ENCODE results near the gene GFER. TPM values are rescaled to one million over a fixed set of nuclear protein-coding genes. Genes with fewer than 3 reads are reported as not detected.

GFER gene
- total RNA-seq, 2 donors from 2014 or later: 40.3 to 45.5 TPM

DNA sequence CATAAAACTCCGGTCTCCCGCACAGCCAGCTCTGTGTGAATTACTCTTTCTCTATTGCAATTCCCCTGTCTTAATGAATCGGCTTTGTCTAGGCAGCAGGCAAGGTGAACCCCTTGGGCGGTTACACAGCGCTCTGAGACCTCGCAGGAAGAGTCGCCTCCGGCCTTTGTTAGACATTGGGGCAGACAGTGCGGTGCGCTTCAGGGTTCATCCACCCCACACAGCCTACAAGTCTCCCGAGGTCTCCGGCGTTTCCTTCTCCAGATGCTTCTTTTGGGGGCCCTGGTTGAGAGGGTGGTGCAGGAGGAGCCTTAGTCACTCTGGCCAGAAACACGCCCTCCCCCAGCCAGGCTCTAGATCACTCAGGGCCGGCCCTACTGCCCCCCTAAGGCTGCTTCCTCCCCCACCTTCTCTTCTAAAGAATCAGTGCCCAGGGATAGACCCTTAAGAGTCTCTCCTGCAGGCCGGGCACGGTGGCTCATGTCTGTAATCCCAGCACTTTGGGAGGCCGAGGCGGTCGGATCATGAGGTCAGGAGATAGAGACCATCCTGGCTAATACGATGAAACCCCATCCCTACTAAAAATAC lies 39.3 kb upstream of the GFER start:
- Histone ChIP-seq H3K4me1 (ENCODE audit: control insufficient read depth, insufficient read depth, low read length) (no peaks in the 10 kb centered on the region), H3K27ac (ENCODE audit: low read depth, low read length) (no peak overlapping the region), H3K9ac (ENCODE audit: extremely low read depth, low read length, poor library complexity, severe bottlenecking) (no peak overlapping the region), H3K27me3 (ENCODE audit: control insufficient read depth, insufficient read depth, low read length, poor library complexity, severe bottlenecking) (no peaks in the 10 kb centered on the region), H3K4me3 (ENCODE audit: low read length) (no peak overlapping the region), H3K36me3 (ENCODE audit: control insufficient read depth, insufficient read depth, low read length) (no peaks in the 10 kb centered on the region), H3K9me3 (ENCODE audit: control insufficient read depth, low read length) (no peaks in the 10 kb centered on the region)
- H3K27me3 Mint-ChIP-seq (ENCODE audit: insufficient read depth): peaks cover 10% of the 10 kb centered on the region
- no peak overlapping the region for H3K4me3 Mint-ChIP-seq
- H3K36me3 Mint-ChIP-seq (ENCODE audit: low read depth): no peaks in the 10 kb centered on the region
- no peak for DNase-seq
- 94 to 99% methylated on average over 10 to 18 of the region's 21 CpGs for WGBS, 2 experiments (ENCODE audit: insufficient coverage in 1 of 2, insufficient read length in 1 of 2)
- TF ChIP-seq, protein P1, sequence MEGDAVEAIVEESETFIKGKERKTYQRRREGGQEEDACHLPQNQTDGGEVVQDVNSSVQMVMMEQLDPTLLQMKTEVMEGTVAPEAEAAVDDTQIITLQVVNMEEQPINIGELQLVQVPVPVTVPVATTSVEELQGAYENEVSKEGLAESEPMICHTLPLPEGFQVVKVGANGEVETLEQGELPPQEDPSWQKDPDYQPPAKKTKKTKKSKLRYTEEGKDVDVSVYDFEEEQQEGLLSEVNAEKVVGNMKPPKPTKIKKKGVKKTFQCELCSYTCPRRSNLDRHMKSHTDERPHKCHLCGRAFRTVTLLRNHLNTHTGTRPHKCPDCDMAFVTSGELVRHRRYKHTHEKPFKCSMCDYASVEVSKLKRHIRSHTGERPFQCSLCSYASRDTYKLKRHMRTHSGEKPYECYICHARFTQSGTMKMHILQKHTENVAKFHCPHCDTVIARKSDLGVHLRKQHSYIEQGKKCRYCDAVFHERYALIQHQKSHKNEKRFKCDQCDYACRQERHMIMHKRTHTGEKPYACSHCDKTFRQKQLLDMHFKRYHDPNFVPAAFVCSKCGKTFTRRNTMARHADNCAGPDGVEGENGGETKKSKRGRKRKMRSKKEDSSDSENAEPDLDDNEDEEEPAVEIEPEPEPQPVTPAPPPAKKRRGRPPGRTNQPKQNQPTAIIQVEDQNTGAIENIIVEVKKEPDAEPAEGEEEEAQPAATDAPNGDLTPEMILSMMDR (conservative IDR thresholded peaks at IDR 0.05): no peak
- no peaks in the 10 kb centered on the region for H3K9me3 Mint-ChIP-seq
- H3K4me1 Mint-ChIP-seq: peaks cover 3% of the 10 kb centered on the region
- H3K27ac Mint-ChIP-seq: no peak overlapping the region

- WGBS, 2 experiments (ENCODE audit: insufficient coverage in 1 of 2, insufficient read length in 1 of 2): 92 to 94% methylated on average over 14 to 19 of the region's 19 CpGs
- TF ChIP-seq, protein P1 (conservative IDR thresholded peaks at IDR 0.05): no peak
- no peaks in the 10 kb centered on the region for H3K36me3 ChIP-seq (ENCODE audit: control insufficient read depth, insufficient read depth, low read length)
- no peaks in the 10 kb centered on the region for H3K9me3 Mint-ChIP-seq
- peaks cover 10% of the 10 kb centered on the region for H3K27me3 Mint-ChIP-seq (ENCODE audit: insufficient read depth)
- no peak overlapping the region for H3K4me3 Mint-ChIP-seq
- no peaks in the 10 kb centered on the region for H3K4me1 ChIP-seq (ENCODE audit: control insufficient read depth, insufficient read depth, low read length)
- no peaks in the 10 kb centered on the region for H3K36me3 Mint-ChIP-seq (ENCODE audit: low read depth)
- H3K4me3 ChIP-seq (ENCODE audit: low read length): no peak overlapping the region
- no peaks in the 10 kb centered on the region for H3K27me3 ChIP-seq (ENCODE audit: control insufficient read depth, insufficient read depth, low read length, poor library complexity, severe bottlenecking)
- no peaks in the 10 kb centered on the region for H3K9me3 ChIP-seq (ENCODE audit: control insufficient read depth, low read length)
- peak; percentile 34 for DNase-seq
- H3K4me1 Mint-ChIP-seq: peaks cover 3% of the 10 kb centered on the region
- H3K9ac ChIP-seq (ENCODE audit: extremely low read depth, low read length, poor library complexity, severe bottlenecking): no peak overlapping the region
- H3K27ac Mint-ChIP-seq: no peak overlapping the region
- H3K27ac ChIP-seq (ENCODE audit: low read depth, low read length): no peak overlapping the region
Measured at GRCh38 chr16:1945559-1946391, 38.2 kb upstream of the GFER start.

DNA sequence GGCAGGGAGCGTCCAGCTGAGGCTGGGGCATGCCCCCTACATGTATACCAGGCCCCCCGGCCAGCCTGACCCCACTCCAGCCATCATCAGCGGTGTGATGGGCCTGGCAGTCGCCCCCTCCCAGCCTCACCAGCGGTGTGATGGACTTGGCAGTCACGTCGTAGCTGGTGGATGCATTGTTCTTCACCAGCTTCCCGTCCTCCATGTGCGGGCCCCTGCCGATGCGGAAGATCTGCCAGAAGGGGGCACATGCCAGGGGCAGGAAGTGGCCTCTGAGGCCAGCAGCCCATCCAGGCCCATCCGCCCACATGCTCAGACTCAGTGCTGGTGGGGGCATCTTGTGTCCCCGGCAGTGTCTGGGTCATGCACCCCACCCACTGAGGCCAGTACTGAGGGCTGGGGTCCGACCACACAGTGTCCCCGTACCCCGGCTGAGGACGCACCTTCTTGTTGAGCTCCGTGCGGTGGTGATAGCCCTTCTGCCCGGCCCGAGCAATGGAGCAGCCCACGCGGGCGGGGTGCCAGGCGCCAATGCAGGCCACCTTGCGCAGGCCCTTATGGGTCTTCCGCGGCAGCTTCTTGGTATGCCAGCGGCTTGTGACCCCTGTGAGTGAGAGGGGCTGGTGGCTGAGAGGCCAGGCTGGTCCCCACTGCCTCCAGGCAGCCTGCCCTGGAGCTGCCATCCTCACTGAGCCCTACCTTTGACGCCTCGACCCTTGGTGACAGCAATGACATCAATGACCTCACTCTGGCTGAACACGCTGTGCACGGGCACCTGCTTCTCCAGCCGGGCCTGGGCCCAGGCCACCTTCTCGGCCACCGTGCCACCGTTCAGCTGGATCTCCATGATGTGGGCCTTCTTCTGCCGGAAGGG lies 37.3 kb upstream of the GFER start:
- Histone ChIP-seq H3K4me1 (ENCODE audit: control insufficient read depth, insufficient read depth, low read length) (no peaks in the 10 kb centered on the region), H3K36me3 (ENCODE audit: control insufficient read depth, insufficient read depth, low read length) (no peaks in the 10 kb centered on the region), H3K27me3 (ENCODE audit: control insufficient read depth, insufficient read depth, low read length, poor library complexity, severe bottlenecking) (no peaks in the 10 kb centered on the region), H3K9me3 (ENCODE audit: control insufficient read depth, low read length) (no peaks in the 10 kb centered on the region), H3K27ac (ENCODE audit: low read depth, low read length) (no peak overlapping the region), H3K9ac (ENCODE audit: extremely low read depth, low read length, poor library complexity, severe bottlenecking) (no peak overlapping the region), H3K4me3 (ENCODE audit: low read length) (no peak overlapping the region)
- no peaks in the 10 kb centered on the region for H3K9me3 Mint-ChIP-seq
- no peaks in the 10 kb centered on the region for H3K36me3 Mint-ChIP-seq (ENCODE audit: low read depth)
- H3K27ac Mint-ChIP-seq: no peak overlapping the region
- WGBS, 2 experiments (ENCODE audit: insufficient coverage in 1 of 2, insufficient read length in 1 of 2): 92 to 93% methylated on average over 34 to 38 of the region's 38 CpGs
- H3K4me1 Mint-ChIP-seq: no peaks in the 10 kb centered on the region
- H3K4me3 Mint-ChIP-seq: no peak overlapping the region
- H3K27me3 Mint-ChIP-seq (ENCODE audit: insufficient read depth): peaks cover 10% of the 10 kb centered on the region
- DNase-seq: no peak
- TF ChIP-seq, protein P1 (conservative IDR thresholded peaks at IDR 0.05): peak; percentile 50

All from endodermal cell (in vitro differentiated cells).